Activated CD4-positive, alpha-beta T cell treated with anti-CD3 and anti-CD28 coated beads, Interleukin-2, Interleukin-6, amounts not matched to agents 100 ng/mL and 50 ng/mL, durations not matched to agents 16 hours and 8 hours (primary cell): ENCODE results near the gene APH1B.
"Not testable (repeated sequence)": the region's sequence is repeated elsewhere in the genome, so short reads cannot be mapped to it uniquely, and the experiment has no call there.

Source experiments
- DNase-seq: peaks from one replicate; pipeline ENCODE4 v3.0.0-alpha.2; 2020

Gene APH1B

GRCh38 chr15:63277038-63277892, at the start of gene APH1B:
Gene APH1B (plus strand): TSS chr15:63277605. CDS start chr15:63277624, 19 bp downstream.
- peak; percentile 83 for DNase-seq

- DNase-seq = no peak
Measured at GRCh38 chr15:63227689-63228088, 49.7 kb upstream of the APH1B start.

GRCh38 chr15:63231206-63231605, 46.2 kb upstream of the APH1B start:
- no peak for DNase-seq

GRCh38 chr15:63231706-63232105, 45.7 kb upstream of the APH1B start:
- DNase-seq = peak; percentile 39

GRCh38 chr15:63232405-63232804, 45.0 kb upstream of the APH1B start:
- no peak for DNase-seq

GRCh38 chr15:63232943-63233342, 44.5 kb upstream of the APH1B start:
- DNase-seq = no peak

GRCh38 chr15:63233667-63234423, 43.6 kb upstream of the APH1B start:
- DNase-seq = no peak

- no peak for DNase-seq
Measured at GRCh38 chr15:63234451-63234870, 42.9 kb upstream of the APH1B start.

GRCh38 chr15:63236272-63236671, 41.1 kb upstream of the APH1B start:
- no peak for DNase-seq

GRCh38 chr15:63237086-63237485, 40.3 kb upstream of the APH1B start:
- not testable (repeated sequence) for DNase-seq

- DNase-seq = no peak
Measured at GRCh38 chr15:63238171-63238570, 39.2 kb upstream of the APH1B start.

- peak; percentile 86 for DNase-seq
Measured at GRCh38 chr15:63238796-63239195, 38.6 kb upstream of the APH1B start.

- DNase-seq = no peak
Measured at GRCh38 chr15:63240109-63240508, 37.3 kb upstream of the APH1B start.

GRCh38 chr15:63241316-63241715, 36.1 kb upstream of the APH1B start:
- no peak for DNase-seq

GRCh38 chr15:63243101-63243500, 34.3 kb upstream of the APH1B start:
- no peak for DNase-seq

- no peak for DNase-seq
Measured at GRCh38 chr15:63243776-63244175, 33.6 kb upstream of the APH1B start.

GRCh38 chr15:63244399-63244798, 33.0 kb upstream of the APH1B start:
- no peak for DNase-seq

- DNase-seq = no peak
Measured at GRCh38 chr15:63244976-63245645, 32.3 kb upstream of the APH1B start.

- DNase-seq = no peak
Measured at GRCh38 chr15:63246691-63247469, 30.5 kb upstream of the APH1B start.

- DNase-seq = no peak
Measured at GRCh38 chr15:63250312-63250965, 27.0 kb upstream of the APH1B start.

- no peak for DNase-seq
Measured at GRCh38 chr15:63251701-63252100, 25.7 kb upstream of the APH1B start.

GRCh38 chr15:63252292-63252691, 25.1 kb upstream of the APH1B start:
- DNase-seq = no peak
